LNCAP (cell line): ENCODE data around the gene DDIT4.

ENCODE experiments used
- CTCF ChIP-seq: fragments of 450-650 bp; IDR thresholded peaks from 2 replicates; pipeline ENCODE4 v1.5.1; 2017; ENCODE audit warnings: mild to moderate bottlenecking

Gene DDIT4

GRCh38 chr10:72267819-72268399 lies 5.8 kb upstream of the DDIT4 start:
- TF ChIP-seq CTCF: no peak

GRCh38 chr10:72270607-72271281 lies 3.0 kb upstream of the DDIT4 start:
- TF ChIP-seq CTCF: no peak

GRCh38 chr10:72272689-72273409 lies 875 bp upstream of the DDIT4 start:
- no peak for TF ChIP-seq CTCF

- TF ChIP-seq CTCF: no peak
These were observed 547 bp downstream of the DDIT4 start for GRCh38 chr10:72274213-72274729.

GRCh38 chr10:72274730-72275350 lies 1.1 kb downstream of the DDIT4 start:
- peak; percentile 74; the same call in 1 of the 2 replicates for TF ChIP-seq CTCF

GRCh38 chr10:72275351-72276012 lies 1.8 kb downstream of the DDIT4 start:
- TF ChIP-seq CTCF: no peak

- no peak for TF ChIP-seq CTCF
These were observed 2.3 kb downstream of the DDIT4 start for GRCh38 chr10:72276013-72276387.
